H1 (cell line): Measurements from ENCODE around the gene OR8B8. TPM values are rescaled to one million over a fixed set of nuclear protein-coding genes. Genes with fewer than 3 reads are reported as not detected.

Experiments used
- CTCF ChIP-seq, 3 experiments: IDR thresholded peaks; 1 replicate in 2 of 3; 2 replicates in 1 of 3; pipeline versions ENCODE4 v1.5.1 to v1.6.1; 2011; ENCODE audit warnings: low read length in 3 of 3, mild to moderate bottlenecking in 3 of 3, inconsistent platforms in 2 of 3, low read depth in 1 of 3, moderate library complexity in 1 of 3; ENCODE audit not compliant: insufficient read depth in 1 of 3; ENCODE audit errors: control extremely low read depth in 1 of 3
- EZH2 ChIP-seq: fragments of 200-600 bp; sonication (generic); IDR thresholded peaks from 2 replicates; pipeline ENCODE4 v1.7.1; 2012; ENCODE audit warnings: low read depth, mild to moderate bottlenecking, moderate library complexity, low read length, inconsistent platforms; ENCODE audit not compliant: severe bottlenecking
- GTF2F1 ChIP-seq: IDR thresholded peaks from 2 replicates; pipeline ENCODE4 v1.6.1; 2012; ENCODE audit warnings: low read depth, low read length, improper control_type of control experiment, borderline replicate concordance
- JUND ChIP-seq: IDR thresholded peaks from 2 replicates; pipeline ENCODE4 v1.6.1; 2011; ENCODE audit warnings: mild to moderate bottlenecking, improper control_type of control experiment, low read length
- KDM1A ChIP-seq: fragments of 200-600, 300-600 bp; sonication (generic); IDR thresholded peaks from 2 replicates; pipeline ENCODE4 v1.7.1; 2016; ENCODE audit warnings: mild to moderate bottlenecking, low read length, borderline replicate concordance
- KDM4A ChIP-seq: IDR thresholded peaks from one replicate; pipeline ENCODE4 v1.7.1; 2012; ENCODE audit warnings: low read depth, mild to moderate bottlenecking, moderate library complexity, low read length, inconsistent platforms; ENCODE audit not compliant: severe bottlenecking
- RXRA ChIP-seq: IDR thresholded peaks from 2 replicates; pipeline ENCODE4 v1.6.1; 2011; ENCODE audit warnings: low read depth, mild to moderate bottlenecking, low read length, moderate library complexity; ENCODE audit not compliant: insufficient read depth
- polyA plus RNA-seq, 7 experiments: library from polyadenylated mRNA; depleted of rRNA in 3 of 7; stranded (reverse) in 5 of 7; unstranded in 2 of 7; fragments of >200 nt in 5 of 7; fragments of 200-250 nt in 2 of 7; gene quantifications; 1 replicate in 5 of 7; 2 replicates in 1 of 7; 4 replicates in 1 of 7; pipeline versions ENCODE4 v1.2.1 to v1.2.3, GENCODE V29; 2011 to 2013; ENCODE audit warnings: missing spikeins in 2 of 7, mixed read lengths in 2 of 7
- total RNA-seq: library from RNA; stranded (reverse); fragmentation: NEBNext Ultra II Directional; extraction: Animal tissue kit (Norgen Biotek cat#: 25700); gene quantifications from 2 replicates; pipeline ENCODE4 v1.2.1, GENCODE V29; 2021
- TF ChIP-seq, protein P1 (sequence below): fragments of 300-600 bp; sonication (generic); IDR thresholded peaks from 2 replicates; pipeline ENCODE4 v1.7.1; 2012; ENCODE audit warnings: low read length, moderate library complexity, mild to moderate bottlenecking, inconsistent platforms; ENCODE audit not compliant: insufficient replicate concordance

Gene OR8B8
- total and polyA plus RNA-seq, 2 of the 8 experiments (the other 6 are each of a cell fraction or from before 2014, with no cell fraction given), result not detected

- TF ChIP-seq, protein P1, sequence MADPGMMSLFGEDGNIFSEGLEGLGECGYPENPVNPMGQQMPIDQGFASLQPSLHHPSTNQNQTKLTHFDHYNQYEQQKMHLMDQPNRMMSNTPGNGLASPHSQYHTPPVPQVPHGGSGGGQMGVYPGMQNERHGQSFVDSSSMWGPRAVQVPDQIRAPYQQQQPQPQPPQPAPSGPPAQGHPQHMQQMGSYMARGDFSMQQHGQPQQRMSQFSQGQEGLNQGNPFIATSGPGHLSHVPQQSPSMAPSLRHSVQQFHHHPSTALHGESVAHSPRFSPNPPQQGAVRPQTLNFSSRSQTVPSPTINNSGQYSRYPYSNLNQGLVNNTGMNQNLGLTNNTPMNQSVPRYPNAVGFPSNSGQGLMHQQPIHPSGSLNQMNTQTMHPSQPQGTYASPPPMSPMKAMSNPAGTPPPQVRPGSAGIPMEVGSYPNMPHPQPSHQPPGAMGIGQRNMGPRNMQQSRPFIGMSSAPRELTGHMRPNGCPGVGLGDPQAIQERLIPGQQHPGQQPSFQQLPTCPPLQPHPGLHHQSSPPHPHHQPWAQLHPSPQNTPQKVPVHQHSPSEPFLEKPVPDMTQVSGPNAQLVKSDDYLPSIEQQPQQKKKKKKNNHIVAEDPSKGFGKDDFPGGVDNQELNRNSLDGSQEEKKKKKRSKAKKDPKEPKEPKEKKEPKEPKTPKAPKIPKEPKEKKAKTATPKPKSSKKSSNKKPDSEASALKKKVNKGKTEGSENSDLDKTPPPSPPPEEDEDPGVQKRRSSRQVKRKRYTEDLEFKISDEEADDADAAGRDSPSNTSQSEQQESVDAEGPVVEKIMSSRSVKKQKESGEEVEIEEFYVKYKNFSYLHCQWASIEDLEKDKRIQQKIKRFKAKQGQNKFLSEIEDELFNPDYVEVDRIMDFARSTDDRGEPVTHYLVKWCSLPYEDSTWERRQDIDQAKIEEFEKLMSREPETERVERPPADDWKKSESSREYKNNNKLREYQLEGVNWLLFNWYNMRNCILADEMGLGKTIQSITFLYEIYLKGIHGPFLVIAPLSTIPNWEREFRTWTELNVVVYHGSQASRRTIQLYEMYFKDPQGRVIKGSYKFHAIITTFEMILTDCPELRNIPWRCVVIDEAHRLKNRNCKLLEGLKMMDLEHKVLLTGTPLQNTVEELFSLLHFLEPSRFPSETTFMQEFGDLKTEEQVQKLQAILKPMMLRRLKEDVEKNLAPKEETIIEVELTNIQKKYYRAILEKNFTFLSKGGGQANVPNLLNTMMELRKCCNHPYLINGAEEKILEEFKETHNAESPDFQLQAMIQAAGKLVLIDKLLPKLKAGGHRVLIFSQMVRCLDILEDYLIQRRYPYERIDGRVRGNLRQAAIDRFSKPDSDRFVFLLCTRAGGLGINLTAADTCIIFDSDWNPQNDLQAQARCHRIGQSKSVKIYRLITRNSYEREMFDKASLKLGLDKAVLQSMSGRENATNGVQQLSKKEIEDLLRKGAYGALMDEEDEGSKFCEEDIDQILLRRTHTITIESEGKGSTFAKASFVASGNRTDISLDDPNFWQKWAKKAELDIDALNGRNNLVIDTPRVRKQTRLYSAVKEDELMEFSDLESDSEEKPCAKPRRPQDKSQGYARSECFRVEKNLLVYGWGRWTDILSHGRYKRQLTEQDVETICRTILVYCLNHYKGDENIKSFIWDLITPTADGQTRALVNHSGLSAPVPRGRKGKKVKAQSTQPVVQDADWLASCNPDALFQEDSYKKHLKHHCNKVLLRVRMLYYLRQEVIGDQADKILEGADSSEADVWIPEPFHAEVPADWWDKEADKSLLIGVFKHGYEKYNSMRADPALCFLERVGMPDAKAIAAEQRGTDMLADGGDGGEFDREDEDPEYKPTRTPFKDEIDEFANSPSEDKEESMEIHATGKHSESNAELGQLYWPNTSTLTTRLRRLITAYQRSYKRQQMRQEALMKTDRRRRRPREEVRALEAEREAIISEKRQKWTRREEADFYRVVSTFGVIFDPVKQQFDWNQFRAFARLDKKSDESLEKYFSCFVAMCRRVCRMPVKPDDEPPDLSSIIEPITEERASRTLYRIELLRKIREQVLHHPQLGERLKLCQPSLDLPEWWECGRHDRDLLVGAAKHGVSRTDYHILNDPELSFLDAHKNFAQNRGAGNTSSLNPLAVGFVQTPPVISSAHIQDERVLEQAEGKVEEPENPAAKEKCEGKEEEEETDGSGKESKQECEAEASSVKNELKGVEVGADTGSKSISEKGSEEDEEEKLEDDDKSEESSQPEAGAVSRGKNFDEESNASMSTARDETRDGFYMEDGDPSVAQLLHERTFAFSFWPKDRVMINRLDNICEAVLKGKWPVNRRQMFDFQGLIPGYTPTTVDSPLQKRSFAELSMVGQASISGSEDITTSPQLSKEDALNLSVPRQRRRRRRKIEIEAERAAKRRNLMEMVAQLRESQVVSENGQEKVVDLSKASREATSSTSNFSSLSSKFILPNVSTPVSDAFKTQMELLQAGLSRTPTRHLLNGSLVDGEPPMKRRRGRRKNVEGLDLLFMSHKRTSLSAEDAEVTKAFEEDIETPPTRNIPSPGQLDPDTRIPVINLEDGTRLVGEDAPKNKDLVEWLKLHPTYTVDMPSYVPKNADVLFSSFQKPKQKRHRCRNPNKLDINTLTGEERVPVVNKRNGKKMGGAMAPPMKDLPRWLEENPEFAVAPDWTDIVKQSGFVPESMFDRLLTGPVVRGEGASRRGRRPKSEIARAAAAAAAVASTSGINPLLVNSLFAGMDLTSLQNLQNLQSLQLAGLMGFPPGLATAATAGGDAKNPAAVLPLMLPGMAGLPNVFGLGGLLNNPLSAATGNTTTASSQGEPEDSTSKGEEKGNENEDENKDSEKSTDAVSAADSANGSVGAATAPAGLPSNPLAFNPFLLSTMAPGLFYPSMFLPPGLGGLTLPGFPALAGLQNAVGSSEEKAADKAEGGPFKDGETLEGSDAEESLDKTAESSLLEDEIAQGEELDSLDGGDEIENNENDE, result no peak
- TF ChIP-seq EZH2, result no peak
- no peak for TF ChIP-seq GTF2F1
- no peak for TF ChIP-seq KDM1A
- no peak for TF ChIP-seq JUND
- no peak for TF ChIP-seq KDM4A
- TF ChIP-seq RXRA, result no peak
- TF ChIP-seq CTCF (IDR thresholded peaks at IDR 0.05; ENCODE audit: control extremely low read depth in 1 of 3, insufficient read depth in 1 of 3, low read depth in 1 of 3, low read length in 3 of 3), result no peak
Observed at GRCh38 chr11:124467381-124467927, 22.0 kb upstream of the OR8B8 start (continued).
